HG03097 (cell line): ENCODE measurements around the gene ZNF398.
A peak's percentile ranks its signal among the peaks of the same experiment; 100 is the strongest.
"Not testable (repeated sequence)": the region's sequence is repeated elsewhere in the genome, so short reads cannot be mapped to it uniquely, and the experiment has no call there.

Experiments
- ATAC-seq: cut with Tn5 transposase; IDR thresholded peaks from one replicate; pipeline ENCODE4 v1.9.1; 2021; ENCODE audit not compliant: unreplicated experiment, low FRiP score

ZNF398 gene

GRCh38 chr7:149147072-149147751, at the start of gene ZNF398:
ZNF398 (plus strand) TSS chr7:149147453; CDS start chr7:149147743, 290 bp downstream.
- ATAC-seq, result peak; percentile 64

DNA sequence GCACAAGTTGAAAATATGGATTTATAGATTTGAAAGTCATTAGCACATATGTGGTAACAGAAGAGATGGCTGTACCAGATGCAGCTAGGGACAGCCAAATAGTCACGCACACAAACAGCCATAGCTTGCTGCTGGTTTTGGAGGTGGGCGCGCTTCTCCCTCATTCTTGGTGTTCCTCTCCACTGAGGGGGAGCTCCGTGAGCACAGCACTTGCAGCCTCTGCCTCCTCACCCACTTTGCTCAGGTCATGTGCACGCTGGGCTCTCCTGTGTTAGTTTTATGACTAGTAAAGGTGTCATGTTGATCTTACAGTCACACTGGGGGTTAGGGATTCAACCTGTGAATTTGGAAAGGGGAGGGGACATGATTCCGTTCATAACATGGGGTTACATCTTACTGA, 48.2 kb upstream of the ZNF398 start:
- ATAC-seq, result no peak

GRCh38 chr7:149100821-149101220, 46.4 kb upstream of the ZNF398 start:
- ATAC-seq, result no peak

GRCh38 chr7:149102666-149103065, 44.6 kb upstream of the ZNF398 start:
- no peak for ATAC-seq

DNA sequence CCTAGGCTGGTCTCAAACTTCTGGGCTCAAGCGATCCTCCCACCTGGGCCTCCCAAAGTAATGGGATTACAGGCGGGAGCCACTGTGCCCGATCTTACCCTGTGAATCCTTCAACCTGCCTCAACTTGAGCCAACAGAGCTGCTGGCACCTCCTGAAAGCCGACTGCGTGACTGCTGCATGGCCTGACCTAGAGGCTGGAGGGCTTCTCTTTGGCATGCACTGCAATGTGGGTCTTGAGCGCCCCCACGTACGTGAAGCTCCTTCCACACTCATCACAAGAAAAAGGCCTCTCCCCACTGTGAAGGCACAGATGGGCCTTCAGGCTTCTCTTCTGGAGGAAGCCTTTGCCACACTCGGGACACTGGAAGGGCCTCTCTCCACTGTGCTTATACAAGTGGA, 43.8 kb upstream of the ZNF398 start:
- no peak for ATAC-seq

- ATAC-seq, result no peak
These were observed 43.0 kb upstream of the ZNF398 start for GRCh38 chr7:149104214-149104613.

- ATAC-seq, result no peak
These were observed 42.5 kb upstream of the ZNF398 start for GRCh38 chr7:149104749-149105148.

DNA sequence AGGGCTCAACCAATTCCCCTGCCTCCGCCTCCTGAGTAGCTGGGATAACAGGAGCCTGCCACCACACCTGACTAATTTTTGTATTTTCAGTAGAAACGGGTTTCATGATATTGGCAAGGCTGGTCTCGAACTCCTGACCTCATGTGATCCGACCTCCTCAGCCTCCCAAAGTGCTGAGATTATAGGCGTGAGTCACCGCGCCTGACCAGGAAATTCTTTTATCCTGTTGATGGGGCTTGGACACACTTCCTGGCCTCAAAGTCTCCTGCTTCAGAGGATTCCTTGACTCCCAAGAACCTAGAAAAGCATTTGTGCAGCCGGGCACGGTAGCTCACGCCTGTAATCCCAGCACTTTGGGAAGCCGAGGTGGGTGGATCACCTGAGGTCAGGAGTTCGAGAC, 37.3 kb upstream of the ZNF398 start:
- no peak for ATAC-seq

- no peak for ATAC-seq
These were observed 21.9 kb upstream of the ZNF398 start for GRCh38 chr7:149125189-149125862.

DNA sequence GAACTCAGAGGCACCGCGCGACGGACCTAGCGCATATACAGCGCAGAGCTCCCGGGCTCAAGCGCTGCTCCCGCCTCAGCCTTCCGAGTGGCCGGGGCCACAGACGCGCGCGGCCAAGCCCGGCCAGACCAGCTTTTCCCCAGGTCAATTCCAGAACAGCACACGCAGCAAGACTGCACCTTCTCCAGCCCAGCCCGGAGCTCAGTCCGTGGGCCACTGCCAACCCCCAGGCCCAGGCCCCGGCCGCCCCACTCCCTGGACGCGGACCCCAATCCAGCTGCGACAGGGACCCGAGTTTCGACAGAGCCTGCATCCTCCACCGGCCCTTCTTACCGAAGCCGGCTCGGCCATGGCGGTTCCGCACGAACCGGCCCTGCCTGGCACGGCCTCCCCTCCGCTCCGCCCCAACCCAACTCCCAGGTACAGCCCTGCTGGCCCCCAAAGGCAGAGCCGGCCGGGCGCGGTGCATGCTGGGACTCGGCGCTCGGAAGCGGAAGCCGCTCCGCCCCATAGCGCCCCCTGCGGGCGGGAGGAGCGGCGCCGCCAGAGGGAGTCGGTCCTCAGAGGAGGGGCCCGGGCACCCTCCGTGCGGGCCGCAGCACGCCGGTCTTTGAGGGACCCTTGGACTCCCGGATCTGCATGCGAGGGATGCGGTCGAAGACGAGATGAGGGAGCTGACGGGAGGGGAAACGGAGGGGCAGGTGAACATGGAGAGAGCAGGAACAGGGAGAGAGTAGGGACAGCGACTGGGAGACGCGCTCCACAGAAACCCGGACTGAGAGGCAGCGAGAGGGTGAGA, 21.2 kb upstream of the ZNF398 start, which contains the start of gene ZNF425:
TSS of gene ZNF425 (minus strand) at position 462 of the 799 bp plus-strand sequence. CDS start at position 351, 111 bp downstream.
- ATAC-seq, result peak; percentile 83

GRCh38 chr7:149126662-149127266, 20.5 kb upstream of the ZNF398 start:
- peak; percentile 39 for ATAC-seq

GRCh38 chr7:149130572-149131198, 16.6 kb upstream of the ZNF398 start:
- no peak for ATAC-seq

GRCh38 chr7:149133028-149133710, 14.1 kb upstream of the ZNF398 start:
- no peak for ATAC-seq

GRCh38 chr7:149136118-149136517, 11.1 kb upstream of the ZNF398 start:
- no peak for ATAC-seq

- no peak for ATAC-seq
These were observed 6.4 kb upstream of the ZNF398 start for GRCh38 chr7:149140831-149141230.

DNA sequence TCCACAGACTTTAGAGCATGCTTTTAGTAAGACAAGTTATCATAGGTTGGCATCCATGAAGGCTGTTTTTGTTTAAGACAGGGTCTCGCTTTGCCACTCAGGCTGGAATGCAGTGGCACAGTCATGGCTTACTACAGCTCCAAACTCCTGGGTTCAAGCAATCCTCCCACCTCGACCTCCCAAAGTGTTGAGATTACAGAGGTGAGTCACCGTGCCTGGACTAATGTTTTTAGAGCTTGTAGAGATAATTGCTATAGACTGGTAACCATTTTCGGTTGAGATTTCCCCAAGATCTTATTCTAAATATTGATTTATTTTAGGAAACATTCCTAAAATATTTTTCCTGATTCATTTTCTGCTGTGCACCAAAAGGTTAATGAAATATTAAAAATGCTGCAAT, 5.4 kb upstream of the ZNF398 start:
- ATAC-seq, result no peak

- ATAC-seq, result not testable (repeated sequence)
These were observed 2.8 kb upstream of the ZNF398 start for GRCh38 chr7:149144436-149144922.

GRCh38 chr7:149145031-149145845, 2.0 kb upstream of the ZNF398 start:
- ATAC-seq, result no peak
